Central memory CD4-positive, alpha-beta T cell (primary cell): Measurements from ENCODE around the gene BEND6.
"Not testable (repeated sequence)": the region's sequence is repeated elsewhere in the genome, so short reads cannot be mapped to it uniquely, and the experiment has no call there.

Experiments used
- DNase-seq: peaks from one replicate; pipeline ENCODE4 v3.0.0; 2022

Gene BEND6

DNA sequence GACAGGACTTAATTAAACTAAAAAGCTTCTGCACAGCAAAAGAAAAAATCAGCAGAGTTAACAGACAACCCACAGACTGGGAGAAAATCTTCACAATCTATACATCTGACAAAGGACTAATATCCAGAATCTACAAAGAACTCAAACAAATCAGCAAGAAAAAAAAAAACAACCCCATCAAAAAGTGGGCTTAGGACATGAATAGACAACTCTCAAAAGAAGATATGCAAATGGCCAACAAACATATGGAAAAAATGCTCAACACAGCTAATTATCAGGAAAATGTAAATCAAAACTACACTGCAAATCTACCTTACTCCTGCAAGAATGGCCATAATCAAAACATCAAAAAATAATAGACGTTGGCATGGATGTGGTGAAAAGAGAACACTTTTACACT is 89.2 kb downstream of the BEND6 start:
- not testable (repeated sequence) for DNase-seq

DNA sequence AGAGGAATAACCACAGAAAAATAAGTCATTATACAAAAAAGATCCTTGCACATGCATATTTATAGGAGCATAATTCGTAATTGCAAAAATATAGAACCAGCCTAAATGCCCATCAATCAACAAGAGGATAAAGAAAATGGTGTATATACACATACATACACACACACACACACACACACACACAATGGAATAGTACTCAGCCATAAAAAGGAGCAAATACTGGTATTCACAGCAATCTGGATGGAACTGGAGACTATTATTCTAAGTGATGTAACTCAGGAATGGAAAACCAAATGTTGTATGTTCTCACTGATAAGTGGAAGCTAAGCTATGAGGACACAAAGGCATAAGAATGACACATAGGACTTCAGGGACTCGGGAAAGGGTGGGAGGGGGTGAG is 89.7 kb downstream of the BEND6 start:
- no peak for DNase-seq

DNA sequence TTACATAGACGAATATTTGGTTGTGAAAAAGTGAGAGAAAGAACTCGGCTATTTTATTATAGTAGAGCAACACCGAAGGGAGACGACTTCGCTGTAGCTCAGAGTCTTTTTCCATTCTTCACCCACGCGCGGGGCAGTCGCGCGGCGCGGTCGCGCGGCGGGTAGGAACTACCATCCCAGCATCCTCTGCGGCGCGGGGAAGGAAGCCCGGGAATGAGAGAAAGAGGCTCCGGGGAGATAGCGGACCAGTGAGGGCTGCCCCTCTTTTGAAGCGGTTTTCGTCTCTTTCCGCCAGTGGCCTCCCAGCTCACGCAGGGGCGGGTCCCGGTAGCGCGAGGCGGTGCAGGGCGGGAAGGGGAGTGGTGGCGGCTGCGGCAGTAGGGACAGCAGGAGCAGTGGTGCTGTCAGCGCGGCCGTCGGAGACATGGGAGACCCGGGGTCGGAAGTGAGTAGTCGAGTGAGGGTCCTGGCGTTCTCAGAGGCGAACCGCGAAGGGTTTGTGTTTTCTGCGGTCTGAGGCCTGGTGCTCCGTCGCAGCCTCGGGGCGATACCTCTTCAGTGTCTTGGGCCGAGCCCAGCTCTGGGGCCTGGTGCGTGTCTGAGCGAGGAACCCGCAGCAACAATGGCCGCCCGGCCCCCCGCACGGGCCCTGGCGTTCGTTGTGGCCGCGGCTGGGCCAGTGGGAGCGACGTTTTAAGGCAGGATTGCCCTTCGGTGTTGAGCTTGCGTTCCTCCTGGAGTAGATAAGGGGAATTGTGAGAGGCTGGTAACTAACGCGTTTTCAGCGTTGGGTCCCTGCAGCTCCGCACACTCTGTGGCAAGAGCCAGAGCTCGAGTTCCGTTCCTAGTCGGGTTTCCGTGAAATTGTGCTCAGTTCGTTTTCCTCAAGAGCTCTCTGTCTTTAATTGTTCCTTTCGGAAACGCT is 91.7 kb downstream of the BEND6 start, which contains the start of gene KIAA1586:
TSS of gene KIAA1586 (plus strand) at position 362 of the 925 bp plus-strand sequence. CDS start at position 425, 63 bp downstream.
- peak; percentile 76 for DNase-seq

DNA sequence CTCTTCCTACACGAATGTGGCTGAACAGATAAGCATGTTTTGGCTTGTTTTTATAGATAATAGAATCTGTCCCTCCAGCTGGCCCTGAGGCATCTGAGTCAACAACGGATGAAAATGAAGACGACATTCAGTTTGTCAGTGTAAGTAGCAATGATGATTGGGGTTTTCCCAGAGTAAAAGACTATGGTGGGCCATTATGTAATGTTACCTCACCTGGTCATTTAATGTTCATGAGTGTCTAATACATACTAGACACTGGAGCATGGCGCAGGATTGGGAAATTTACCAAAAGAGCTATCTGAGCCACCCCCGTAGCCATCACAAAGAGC is 92.3 kb downstream of the BEND6 start:
- not testable (repeated sequence) for DNase-seq

DNA sequence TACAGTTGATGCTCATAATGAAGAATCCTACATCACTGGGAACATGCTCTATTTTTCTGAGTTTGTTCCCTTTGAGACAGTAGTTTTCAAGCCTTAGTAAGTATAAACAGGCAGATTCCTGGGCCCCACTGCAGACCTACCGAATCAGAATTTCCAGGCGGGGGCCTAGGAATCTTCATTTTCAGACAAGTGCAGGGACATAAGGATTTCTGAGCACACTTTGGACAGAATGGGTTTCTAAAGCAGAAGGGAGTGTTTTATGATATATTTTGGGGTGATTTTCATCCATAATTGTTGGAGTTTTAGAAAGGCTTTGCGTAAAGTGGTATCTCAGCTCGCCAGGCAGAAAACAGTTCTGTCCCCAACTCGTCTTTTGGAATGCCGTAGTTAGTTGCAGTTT is 93.0 kb downstream of the BEND6 start:
- not testable (repeated sequence) for DNase-seq

DNA sequence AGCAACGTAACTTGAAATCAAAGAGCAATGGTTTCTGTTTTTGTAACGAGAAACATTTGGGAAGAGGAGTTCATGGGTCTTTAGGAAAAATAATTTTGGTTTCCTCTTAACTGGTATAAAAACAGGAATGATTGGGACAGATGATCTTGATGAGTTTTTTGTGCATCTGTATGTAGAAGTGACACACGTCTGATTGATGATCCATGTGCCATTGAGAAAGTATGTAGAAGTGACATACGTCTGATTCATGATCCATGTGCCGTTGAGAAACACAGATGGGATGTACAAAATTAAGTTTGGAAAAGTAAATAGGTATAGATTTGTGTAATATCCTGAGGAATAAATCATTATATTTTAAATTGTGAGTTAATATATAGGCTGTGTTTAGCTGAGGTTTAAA is 93.7 kb downstream of the BEND6 start:
- no peak for DNase-seq

DNA sequence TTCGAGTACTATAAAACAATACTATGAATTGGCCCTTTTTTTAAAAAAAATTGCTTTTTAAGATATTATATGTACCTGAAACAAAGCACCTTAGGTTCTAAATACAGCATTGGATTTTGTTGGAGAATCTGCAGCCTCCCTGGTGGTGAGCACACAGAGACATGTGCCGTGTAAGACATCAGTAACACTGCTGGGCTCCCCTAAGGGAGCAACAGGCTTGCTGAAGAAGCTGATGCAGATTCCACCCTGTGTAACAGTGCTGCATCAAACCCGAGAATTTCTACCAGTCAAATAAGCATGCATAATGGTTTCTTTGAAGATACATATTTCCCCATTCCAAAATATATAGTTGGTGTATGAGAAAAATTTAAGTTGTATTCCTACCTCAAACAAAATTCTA is 108.9 kb downstream of the BEND6 start:
- DNase-seq = no peak

DNA sequence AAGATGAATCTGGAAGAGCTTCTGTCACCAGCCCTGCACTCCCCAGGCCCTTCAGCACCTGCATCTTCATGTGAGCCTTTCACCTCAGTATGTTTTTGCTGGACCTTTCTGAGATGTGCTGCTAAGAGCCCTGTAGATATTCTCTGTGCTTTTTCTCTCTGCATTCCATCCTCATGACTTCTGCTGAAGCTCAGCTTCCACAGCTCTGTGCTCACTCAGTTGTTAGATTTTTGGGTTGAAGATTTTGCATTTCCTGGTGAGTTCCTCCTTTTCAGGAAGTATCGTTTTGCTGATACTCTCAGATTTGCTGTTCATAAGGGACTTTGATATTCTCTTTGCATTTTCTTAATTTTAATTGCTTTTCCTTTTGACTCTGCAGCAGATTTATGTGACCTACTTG is 109.9 kb downstream of the BEND6 start:
- DNase-seq = no peak

DNA sequence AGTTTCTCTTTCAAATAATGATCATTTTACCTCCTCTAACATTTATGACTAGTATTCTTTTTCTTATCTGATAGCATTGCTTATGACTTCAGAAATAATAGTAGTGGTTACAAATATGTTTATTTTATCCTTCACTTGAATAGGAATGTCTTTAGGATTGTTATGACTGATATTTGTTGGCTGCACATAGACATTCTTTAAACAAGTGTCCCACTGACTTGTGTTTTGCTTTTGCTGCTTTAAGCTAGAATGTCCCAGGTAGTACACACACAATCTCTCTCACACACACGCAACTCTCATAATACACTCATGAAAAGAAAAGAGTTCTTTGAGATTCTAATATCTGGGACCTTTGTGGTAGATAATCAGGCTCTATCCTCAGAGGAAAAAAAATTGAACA is 113.2 kb downstream of the BEND6 start:
- no peak for DNase-seq

DNA sequence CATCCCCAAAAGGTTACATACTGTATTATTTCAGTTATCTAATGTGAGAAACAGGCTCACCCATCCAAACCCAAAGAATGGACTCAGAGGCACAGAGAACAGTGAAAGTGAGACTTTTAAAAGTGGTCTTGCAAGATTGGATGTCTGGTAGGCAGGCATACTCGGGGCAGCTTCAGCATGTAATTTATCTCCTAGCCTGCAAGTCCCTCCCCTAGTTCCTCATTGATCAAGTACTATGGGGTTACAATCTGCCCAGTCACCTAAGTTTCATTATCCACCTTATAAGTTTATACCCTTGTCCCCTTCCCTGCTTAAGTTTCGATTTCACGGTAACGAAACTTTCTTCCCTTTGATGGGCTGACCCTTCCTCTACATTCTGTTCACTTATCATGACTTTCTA is 114.3 kb downstream of the BEND6 start:
- no peak for DNase-seq

DNA sequence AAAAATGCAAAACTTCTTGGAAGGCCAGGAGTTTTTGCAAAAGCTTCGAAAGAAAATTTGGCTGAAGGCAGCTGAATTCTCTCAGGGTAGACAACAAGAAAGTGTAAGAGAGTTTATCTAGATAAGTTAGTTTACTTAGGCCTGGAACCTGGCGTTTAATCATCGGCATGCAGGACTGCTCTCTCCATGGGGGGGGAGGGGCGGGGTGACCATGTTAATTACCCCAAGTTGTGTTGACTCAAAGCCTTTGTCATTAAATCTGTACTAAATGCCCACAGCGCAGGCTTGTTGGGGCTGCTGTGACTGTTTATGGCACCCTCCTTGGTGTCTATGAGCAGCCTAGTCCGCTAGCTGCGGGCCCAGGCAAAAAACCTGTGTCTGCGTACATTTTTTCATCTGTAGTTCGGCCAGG is 115.0 kb downstream of the BEND6 start:
- no peak for DNase-seq

DNA sequence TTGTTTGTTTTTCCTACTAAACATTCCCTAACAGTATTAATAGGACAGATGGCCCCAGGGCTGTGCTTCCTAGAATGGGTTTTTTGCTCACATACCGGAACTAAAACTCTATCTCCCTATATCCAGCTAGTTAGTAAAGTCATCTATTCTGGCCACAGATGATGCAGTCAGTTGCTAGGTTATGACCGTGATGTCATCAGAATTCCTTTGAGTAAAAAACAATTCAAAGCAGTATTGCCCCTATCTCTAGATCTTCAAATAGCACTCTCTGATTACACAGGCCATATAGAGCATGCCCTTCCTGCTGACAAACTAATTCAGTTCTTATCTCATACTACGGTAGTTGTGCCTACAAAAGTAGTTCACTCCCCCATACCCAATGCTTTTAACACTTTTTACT is 117.2 kb downstream of the BEND6 start:
- DNase-seq = no peak

DNA sequence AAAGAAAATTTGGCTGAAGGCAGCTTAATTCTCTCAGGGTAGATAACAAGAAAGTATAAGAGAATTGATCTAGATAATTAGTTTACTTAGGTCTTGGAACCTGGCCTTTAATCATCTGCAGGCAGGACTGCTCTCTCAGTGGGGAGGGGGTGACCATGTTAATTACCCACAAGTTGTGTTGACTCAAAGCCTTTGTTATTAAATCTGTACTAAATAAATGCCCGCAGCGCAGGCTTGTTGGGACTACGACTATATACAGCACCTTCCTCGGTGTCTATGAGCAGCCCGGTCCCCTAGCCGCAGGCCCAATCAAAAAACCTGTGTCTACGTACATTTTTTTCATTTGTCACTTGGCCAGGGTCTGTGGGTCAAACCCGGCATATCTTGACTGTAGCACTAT is 119.5 kb downstream of the BEND6 start:
- no peak for DNase-seq

DNA sequence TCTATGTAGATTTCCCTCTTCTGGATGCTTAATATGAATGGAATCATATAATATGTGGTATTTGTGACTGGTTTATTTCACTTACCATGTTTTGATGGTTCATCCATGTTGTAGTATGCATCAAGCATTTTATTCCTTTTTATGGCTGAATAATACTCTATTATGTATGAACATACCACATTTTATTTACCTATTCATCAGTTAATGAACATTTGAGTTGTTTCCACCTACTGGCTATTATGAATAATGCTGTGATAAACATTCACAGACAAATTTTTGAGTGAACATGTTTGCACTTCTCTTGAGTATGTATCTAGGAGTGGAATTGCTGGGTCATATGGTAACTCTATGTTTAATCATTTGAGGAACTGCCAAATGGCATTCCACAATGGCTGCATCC is 120.2 kb downstream of the BEND6 start:
- DNase-seq = no peak
